Tibial nerve (tissue), 4 donors: ENCODE measurements around the gene TMED10.

Source experiments
- EP300 ChIP-seq, 2 donors: sonication (generic); formaldehyde crosslinking; IDR thresholded peaks; one replicate each; pipeline ENCODE4 v1.6.1; 2017; ENCODE audit warnings: antibody characterized with exemption in 2 of 2, mild to moderate bottlenecking in 1 of 2
- TF ChIP-seq, protein P1 (sequence below), 5 experiments: fragments of 200-600 bp in 3 of 5; fragments of 450-650 bp in 2 of 5; sonication (generic) in 3 of 5; IDR thresholded peaks; one replicate each; pipeline ENCODE4 v1.5.1; 2016 to 2019; ENCODE audit warnings: antibody characterized with exemption in 5 of 5, mild to moderate bottlenecking in 3 of 5, moderate library complexity in 2 of 5

DNA sequence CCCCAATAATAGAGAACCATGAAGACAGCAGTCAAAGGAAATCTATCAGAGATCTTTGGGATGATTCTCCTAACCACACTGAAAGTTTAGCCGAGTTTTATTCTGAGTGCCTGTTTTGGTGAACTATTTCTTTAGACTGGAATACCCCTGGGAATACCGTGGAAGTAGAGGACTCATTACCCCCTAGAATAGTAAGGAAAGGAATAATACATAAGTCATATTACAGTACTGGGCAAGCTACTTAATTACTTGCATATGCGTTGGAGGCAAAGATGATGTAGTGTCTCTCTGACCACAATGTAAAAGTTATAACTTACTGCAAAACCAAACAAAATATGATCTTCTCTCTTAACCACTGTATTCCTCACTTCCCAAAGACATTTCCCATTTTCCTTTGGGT, 81.5 kb downstream of the TMED10 start:
- TF ChIP-seq, protein P1, sequence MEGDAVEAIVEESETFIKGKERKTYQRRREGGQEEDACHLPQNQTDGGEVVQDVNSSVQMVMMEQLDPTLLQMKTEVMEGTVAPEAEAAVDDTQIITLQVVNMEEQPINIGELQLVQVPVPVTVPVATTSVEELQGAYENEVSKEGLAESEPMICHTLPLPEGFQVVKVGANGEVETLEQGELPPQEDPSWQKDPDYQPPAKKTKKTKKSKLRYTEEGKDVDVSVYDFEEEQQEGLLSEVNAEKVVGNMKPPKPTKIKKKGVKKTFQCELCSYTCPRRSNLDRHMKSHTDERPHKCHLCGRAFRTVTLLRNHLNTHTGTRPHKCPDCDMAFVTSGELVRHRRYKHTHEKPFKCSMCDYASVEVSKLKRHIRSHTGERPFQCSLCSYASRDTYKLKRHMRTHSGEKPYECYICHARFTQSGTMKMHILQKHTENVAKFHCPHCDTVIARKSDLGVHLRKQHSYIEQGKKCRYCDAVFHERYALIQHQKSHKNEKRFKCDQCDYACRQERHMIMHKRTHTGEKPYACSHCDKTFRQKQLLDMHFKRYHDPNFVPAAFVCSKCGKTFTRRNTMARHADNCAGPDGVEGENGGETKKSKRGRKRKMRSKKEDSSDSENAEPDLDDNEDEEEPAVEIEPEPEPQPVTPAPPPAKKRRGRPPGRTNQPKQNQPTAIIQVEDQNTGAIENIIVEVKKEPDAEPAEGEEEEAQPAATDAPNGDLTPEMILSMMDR (IDR thresholded peaks at IDR 0.05) = no peak
- TF ChIP-seq EP300 (IDR thresholded peaks at IDR 0.05) = no peak
